ENCODE measurements around the gene RHO. TPM values are rescaled to one million over a fixed set of nuclear protein-coding genes. Genes with fewer than 3 reads are reported as not detected.
A peak's percentile ranks its signal among the peaks of the same experiment; 100 is the strongest.

RHO gene
- total and polyA plus RNA-seq, 2 experiments from 2014 or later = 0.19 TPM; not detected in 1

DNA sequence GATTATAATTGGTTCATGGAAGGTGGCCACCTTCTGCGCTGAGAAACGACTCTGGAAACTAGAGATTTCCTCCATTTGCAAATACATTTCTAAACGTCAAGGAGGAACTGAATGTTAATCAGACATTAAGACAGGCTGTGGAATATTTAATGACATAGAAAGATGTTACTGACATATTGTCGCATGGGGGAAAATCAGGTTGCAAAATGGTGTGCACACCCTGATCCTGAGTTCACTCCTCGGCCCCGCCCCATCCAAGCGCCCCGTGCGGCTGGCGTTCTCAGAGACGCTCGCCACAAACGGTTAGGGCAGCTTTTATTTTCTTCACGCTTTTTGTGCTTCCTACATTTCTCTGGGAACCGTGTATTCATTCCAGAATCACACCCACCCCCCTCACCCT is 25.3 kb downstream of the RHO start:
- Histone ChIP-seq H3K36me3 (replicated peaks; ENCODE audit: insufficient read depth, low read depth) (no peaks in the 10 kb centered on the region), H3K27me3 (no peaks in the 10 kb centered on the region), H3K4me2 (no peak overlapping the region), H3K4me3 (no peak overlapping the region), H3K9me2 (replicated peaks; ENCODE audit: insufficient read depth) (no peaks in the 10 kb centered on the region), H3K4me1 (ENCODE audit: insufficient read depth) (peaks cover 32% of the 10 kb centered on the region), H3K79me2 (no peaks in the 10 kb centered on the region), H3K9me3 (ENCODE audit: low read depth) (no peaks in the 10 kb centered on the region), H2AFZ (no peak overlapping the region), H4K20me1 (ENCODE audit: insufficient read depth, poor library complexity, severe bottlenecking) (no peaks in the 10 kb centered on the region), H3K27ac (no peak overlapping the region)
- WGBS (ENCODE audit: low lambda C conversion rate, missing lambda C conversion rate) = 82% methylated on average over 15 of the region's 15 CpGs
- TF ChIP-seq EZH2 (IDR thresholded peaks at IDR 0.05; ENCODE audit: borderline replicate concordance) = no peak
- TF ChIP-seq EZH2phosphoT487 (IDR thresholded peaks at IDR 0.05; ENCODE audit: low read depth, severe bottlenecking, unreplicated experiment) = no peak
- TF ChIP-seq, protein P1, sequence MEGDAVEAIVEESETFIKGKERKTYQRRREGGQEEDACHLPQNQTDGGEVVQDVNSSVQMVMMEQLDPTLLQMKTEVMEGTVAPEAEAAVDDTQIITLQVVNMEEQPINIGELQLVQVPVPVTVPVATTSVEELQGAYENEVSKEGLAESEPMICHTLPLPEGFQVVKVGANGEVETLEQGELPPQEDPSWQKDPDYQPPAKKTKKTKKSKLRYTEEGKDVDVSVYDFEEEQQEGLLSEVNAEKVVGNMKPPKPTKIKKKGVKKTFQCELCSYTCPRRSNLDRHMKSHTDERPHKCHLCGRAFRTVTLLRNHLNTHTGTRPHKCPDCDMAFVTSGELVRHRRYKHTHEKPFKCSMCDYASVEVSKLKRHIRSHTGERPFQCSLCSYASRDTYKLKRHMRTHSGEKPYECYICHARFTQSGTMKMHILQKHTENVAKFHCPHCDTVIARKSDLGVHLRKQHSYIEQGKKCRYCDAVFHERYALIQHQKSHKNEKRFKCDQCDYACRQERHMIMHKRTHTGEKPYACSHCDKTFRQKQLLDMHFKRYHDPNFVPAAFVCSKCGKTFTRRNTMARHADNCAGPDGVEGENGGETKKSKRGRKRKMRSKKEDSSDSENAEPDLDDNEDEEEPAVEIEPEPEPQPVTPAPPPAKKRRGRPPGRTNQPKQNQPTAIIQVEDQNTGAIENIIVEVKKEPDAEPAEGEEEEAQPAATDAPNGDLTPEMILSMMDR (IDR thresholded peaks at IDR 0.05; ENCODE audit: poor library complexity) = no peak
- DNase-seq (ENCODE audit: low spot score) = no peak

DNA sequence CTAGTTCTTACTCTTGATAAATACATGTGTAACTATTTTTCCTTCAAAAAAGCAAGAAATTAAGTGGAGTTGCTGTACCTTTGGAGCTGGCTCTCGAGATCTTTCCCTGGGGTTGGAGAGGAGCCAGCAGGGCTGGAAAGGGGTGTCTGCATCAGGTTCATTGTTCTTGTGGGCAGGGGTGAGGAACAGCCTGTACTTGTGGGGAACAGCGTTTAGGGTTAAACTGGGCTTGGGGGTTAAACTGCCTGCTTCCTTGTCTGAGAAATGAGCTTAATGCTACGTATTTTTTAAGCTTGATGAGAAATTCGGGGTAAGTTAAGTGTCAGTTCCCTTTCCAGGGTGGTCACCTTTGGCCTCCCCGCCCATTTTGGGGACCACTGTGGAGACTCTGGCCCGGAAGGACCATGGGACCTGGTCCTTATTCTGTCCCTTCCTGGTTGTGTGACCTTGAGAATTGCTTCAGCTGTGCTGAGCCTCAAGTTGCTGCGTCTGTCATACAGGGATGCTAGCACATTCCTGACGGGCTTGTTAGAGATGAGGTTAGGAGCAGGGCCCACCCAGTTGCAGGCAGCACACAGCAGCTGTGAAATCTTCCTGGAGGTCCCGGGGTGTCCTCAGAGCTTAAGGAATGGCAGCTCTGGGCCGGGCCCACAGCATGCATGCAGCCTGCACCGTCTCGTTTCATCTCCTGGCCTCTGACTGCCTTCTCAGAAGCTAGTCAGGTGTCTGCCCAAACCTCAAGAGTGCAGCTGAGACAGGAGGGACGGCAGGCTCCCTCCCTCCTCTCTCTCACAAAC is 26.1 kb downstream of the RHO start:
- Histone ChIP-seq H2AFZ (no peak overlapping the region), H3K27ac (peak overlapping the region; percentile 70), H3K79me2 (peaks cover 2% of the 10 kb centered on the region), H3K4me2 (no peak overlapping the region), H4K20me1 (ENCODE audit: insufficient read depth, poor library complexity, severe bottlenecking) (no peaks in the 10 kb centered on the region), H3K9me3 (ENCODE audit: low read depth) (no peaks in the 10 kb centered on the region), H3K4me1 (ENCODE audit: insufficient read depth) (peaks cover 40% of the 10 kb centered on the region), H3K4me3 (no peak overlapping the region), H3K36me3 (replicated peaks; ENCODE audit: insufficient read depth, low read depth) (no peaks in the 10 kb centered on the region), H3K27me3 (no peaks in the 10 kb centered on the region), H3K9me2 (replicated peaks; ENCODE audit: insufficient read depth) (no peaks in the 10 kb centered on the region)
- DNase-seq (ENCODE audit: low spot score) = no peak
- no peak for TF ChIP-seq EZH2 (IDR thresholded peaks at IDR 0.05; ENCODE audit: borderline replicate concordance)
- TF ChIP-seq, protein P1 (IDR thresholded peaks at IDR 0.05; ENCODE audit: poor library complexity) = no peak
- TF ChIP-seq EZH2phosphoT487 (IDR thresholded peaks at IDR 0.05; ENCODE audit: low read depth, severe bottlenecking, unreplicated experiment) = no peak
- 70% methylated on average over 13 of the region's 13 CpGs for WGBS (ENCODE audit: low lambda C conversion rate, missing lambda C conversion rate)

DNA sequence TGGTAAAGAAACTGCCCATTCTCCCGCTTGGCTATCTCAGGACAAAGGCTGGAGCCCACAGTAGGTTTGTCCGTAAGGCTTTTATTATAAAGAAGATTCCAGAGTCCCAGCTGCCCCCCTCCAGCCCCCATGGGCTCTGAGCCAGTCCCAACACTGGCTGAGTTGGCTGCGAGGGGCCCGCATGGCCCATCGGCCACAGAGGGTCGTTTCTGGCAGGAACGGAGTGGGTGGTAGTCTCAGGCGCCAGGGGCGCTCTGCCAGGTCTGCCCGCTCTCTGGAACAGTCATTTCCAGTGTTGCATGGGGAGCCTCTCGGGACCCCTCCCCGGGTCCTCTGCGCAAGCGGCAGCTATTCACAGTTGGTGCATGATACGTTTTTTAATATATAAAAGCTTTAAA is 26.7 kb downstream of the RHO start:
- Histone ChIP-seq H3K9me2 (replicated peaks; ENCODE audit: insufficient read depth) (no peaks in the 10 kb centered on the region), H3K4me3 (no peak overlapping the region), H3K4me1 (ENCODE audit: insufficient read depth) (peaks cover 46% of the 10 kb centered on the region), H3K27me3 (no peaks in the 10 kb centered on the region), H2AFZ (no peak overlapping the region), H4K20me1 (ENCODE audit: insufficient read depth, poor library complexity, severe bottlenecking) (no peaks in the 10 kb centered on the region), H3K9me3 (ENCODE audit: low read depth) (no peaks in the 10 kb centered on the region), H3K36me3 (replicated peaks; ENCODE audit: insufficient read depth, low read depth) (no peaks in the 10 kb centered on the region), H3K4me2 (no peak overlapping the region), H3K27ac (peak overlapping the region; percentile 70), H3K79me2 (peaks cover 6% of the 10 kb centered on the region)
- TF ChIP-seq, protein P1 (IDR thresholded peaks at IDR 0.05; ENCODE audit: poor library complexity) = no peak
- TF ChIP-seq EZH2 (IDR thresholded peaks at IDR 0.05; ENCODE audit: borderline replicate concordance) (no peak), EZH2phosphoT487 (IDR thresholded peaks at IDR 0.05; ENCODE audit: low read depth, severe bottlenecking, unreplicated experiment) (no peak)
- no peak for DNase-seq (ENCODE audit: low spot score)
- 63% methylated on average over 15 of the region's 15 CpGs for WGBS (ENCODE audit: low lambda C conversion rate, missing lambda C conversion rate)
